Ascending aorta (tissue), 2 donors: ENCODE measurements around the gene IRAK4. TPM values are rescaled to one million over a fixed set of nuclear protein-coding genes. Genes with fewer than 3 reads are reported as not detected.

ENCODE experiments used
- DNase-seq, 2 donors: peaks; one replicate each; pipeline ENCODE4 v3.0.0-alpha.2; 2019; ENCODE audit warnings: low spot score in 2 of 2
- H3K27ac ChIP-seq, 2 donors: fragments of 200-600 bp; sonication (generic); one replicate each; pipeline ENCODE4 v1.5.1; 2016 to 2017; ENCODE audit warnings: mild to moderate bottlenecking in 1 of 2
- H3K27me3 ChIP-seq: fragments of 200-600 bp; sonication (generic); one replicate; pipeline ENCODE4 v1.5.1; 2017
- H3K36me3 ChIP-seq, 2 donors: fragments of 200-600 bp; sonication (generic); one replicate each; pipeline ENCODE4 v1.5.1; 2016
- H3K4me1 ChIP-seq, 2 donors: fragments of 200-600 bp; sonication (generic); one replicate each; pipeline ENCODE4 v1.5.1; 2016 to 2017; ENCODE audit warnings: mild to moderate bottlenecking in 1 of 2
- H3K4me3 ChIP-seq, 2 donors: fragments of 200-600 bp; sonication (generic); one replicate each; pipeline ENCODE4 v1.5.1; 2016 to 2017; ENCODE audit warnings: mild to moderate bottlenecking in 1 of 2
- H3K9me3 ChIP-seq, 2 donors: fragments of 200-600 bp; sonication (generic); one replicate each; pipeline ENCODE4 v1.5.1; 2016
- CTCF ChIP-seq, 3 experiments: fragments of 200-600 bp in 2 of 3; fragments of 450-650 bp in 1 of 3; sonication (generic) in 2 of 3; IDR thresholded peaks; one replicate each; pipeline ENCODE4 v1.5.1; 2016 to 2019; ENCODE audit warnings: antibody characterized with exemption in 3 of 3, mild to moderate bottlenecking in 1 of 3, moderate library complexity in 1 of 3
- intact Hi-C: fragments of 100-400 bp; cut with DNase I; formaldehyde crosslinking; loops from one replicate; pipeline ENCODE4 v1.15.1; 2023
- total RNA-seq: library from RNA; depleted of rRNA; stranded (reverse); fragments of >200 nt; gene quantifications from one replicate; pipeline ENCODE4 v1.1.0, GENCODE V29; 2016

IRAK4 gene
- total RNA-seq: 7.3 TPM

GRCh38 chr12:43758728-43759563 is at the start of gene IRAK4, which contains the start of gene PUS7L:
Gene IRAK4, plus strand, starts transcription at chr12:43758951. Its CDS starts 9,161 bp downstream, at chr12:43768112.
Gene PUS7L, minus strand, starts transcription at chr12:43758790. Its CDS starts 3,545 bp downstream, at chr12:43755245.
- DNase-seq: peak; percentile 85 to 98
- Histone ChIP-seq H3K27me3 (no peaks in the 10 kb centered on the region), H3K27ac (peak within 1 kb of the TSS; percentile 75 to 88), H3K4me1 (peaks cover 4 to 21% of the 10 kb centered on the region in 2 donors), H3K4me3 (peak within 1 kb of the TSS; percentile 53 to 78), H3K36me3 (peaks cover 0 to 12% of the 10 kb centered on the region in 2 donors), H3K9me3 (no peaks in the 10 kb centered on the region)
- TF ChIP-seq CTCF (IDR thresholded peaks at IDR 0.05): peak; percentile 38 to 50 (median 46)
- intact Hi-C loops: loop anchor here (1.0 to 5.0 kb wide), 4 partner anchors 47 to 1520 kb away; partner anchors contain the start of genes PPHLN1, TMEM117, TWF1 and YAF2

GRCh38 chr12:43711348-43711747 is 47.4 kb upstream of the IRAK4 start:
- H3K36me3 ChIP-seq: no peaks in the 10 kb centered on the region
- TF ChIP-seq CTCF (IDR thresholded peaks at IDR 0.05): no peak
- no peak for DNase-seq
- no peak overlapping the region for H3K27ac ChIP-seq
- H3K9me3 ChIP-seq: no peaks in the 10 kb centered on the region
- no peaks in the 10 kb centered on the region for H3K4me1 ChIP-seq
- intact Hi-C loops: no loop called here
- H3K27me3 ChIP-seq: no peaks in the 10 kb centered on the region
- H3K4me3 ChIP-seq: no peak overlapping the region

GRCh38 chr12:43722621-43723020 is 36.1 kb upstream of the IRAK4 start:
- H3K27me3 ChIP-seq: no peaks in the 10 kb centered on the region
- no peak for DNase-seq
- no peak for TF ChIP-seq CTCF (IDR thresholded peaks at IDR 0.05)
- no peak overlapping the region for H3K4me3 ChIP-seq
- no peak overlapping the region for H3K27ac ChIP-seq
- H3K36me3 ChIP-seq: peaks cover 0 to 6% of the 10 kb centered on the region in 2 donors
- intact Hi-C loops: no loop called here
- no peaks in the 10 kb centered on the region for H3K4me1 ChIP-seq
- H3K9me3 ChIP-seq: no peaks in the 10 kb centered on the region

GRCh38 chr12:43723134-43723533 is 35.6 kb upstream of the IRAK4 start:
- Histone ChIP-seq H3K9me3 (no peaks in the 10 kb centered on the region), H3K4me3 (no peak overlapping the region), H3K27ac (no peak overlapping the region), H3K27me3 (no peaks in the 10 kb centered on the region), H3K36me3 (peaks cover 0 to 6% of the 10 kb centered on the region in 2 donors), H3K4me1 (no peaks in the 10 kb centered on the region)
- intact Hi-C loops: no loop called here
- DNase-seq: no peak
- TF ChIP-seq CTCF (IDR thresholded peaks at IDR 0.05): no peak

GRCh38 chr12:43728117-43728516 is 30.6 kb upstream of the IRAK4 start:
- Histone ChIP-seq H3K36me3 (peaks cover 0 to 15% of the 10 kb centered on the region in 2 donors), H3K27ac (no peak overlapping the region), H3K4me1 (no peaks in the 10 kb centered on the region), H3K9me3 (no peaks in the 10 kb centered on the region), H3K4me3 (no peak overlapping the region), H3K27me3 (no peaks in the 10 kb centered on the region)
- DNase-seq: no peak
- intact Hi-C loops: no loop called here
- TF ChIP-seq CTCF (IDR thresholded peaks at IDR 0.05): peak in 1 of 3 experiments; percentile 9
